Stimulated activated CD4-positive, alpha-beta T cell treated with anti-CD3 and anti-CD28 coated beads, Interleukin-4, amount 100 ng/mL, for 24 hours (primary cell): ENCODE measurements around the gene RELN.
A peak's percentile ranks its signal among the peaks of the same experiment; 100 is the strongest.
"Not testable (repeated sequence)": the region's sequence is repeated elsewhere in the genome, so short reads cannot be mapped to it uniquely, and the experiment has no call there.

Experiments used
- DNase-seq: peaks from one replicate; pipeline ENCODE4 v3.0.0-alpha.2; 2020

Gene RELN

GRCh38 chr7:103541947-103542346 lies 447.5 kb downstream of the RELN start:
- no peak for DNase-seq

GRCh38 chr7:103541026-103541425 lies 448.4 kb downstream of the RELN start:
- no peak for DNase-seq

- no peak for DNase-seq
Measured at GRCh38 chr7:103540338-103540737, 449.1 kb downstream of the RELN start.

GRCh38 chr7:103539875-103540274 lies 449.6 kb downstream of the RELN start:
- DNase-seq: no peak

- DNase-seq: no peak
Measured at GRCh38 chr7:103538964-103539709, 450.3 kb downstream of the RELN start.

- no peak for DNase-seq
Measured at GRCh38 chr7:103533761-103534160, 455.7 kb downstream of the RELN start.

- DNase-seq: no peak
Measured at GRCh38 chr7:103532955-103533354, 456.5 kb downstream of the RELN start.

- DNase-seq: no peak
Measured at GRCh38 chr7:103528152-103528551, 461.3 kb downstream of the RELN start.

- no peak for DNase-seq
Measured at GRCh38 chr7:103525937-103526336, 463.5 kb downstream of the RELN start.

GRCh38 chr7:103524042-103524907 lies 465.2 kb downstream of the RELN start:
- DNase-seq: no peak

- DNase-seq: no peak
Measured at GRCh38 chr7:103521937-103522336, 467.5 kb downstream of the RELN start.

- no peak for DNase-seq
Measured at GRCh38 chr7:103504505-103505135, 484.8 kb downstream of the RELN start.

GRCh38 chr7:103501206-103501605 lies 488.3 kb downstream of the RELN start:
- DNase-seq: no peak

- DNase-seq: no peak
Measured at GRCh38 chr7:103499976-103500375, 489.5 kb downstream of the RELN start.

- no peak for DNase-seq
Measured at GRCh38 chr7:103487419-103487818, 502.0 kb downstream of the RELN start.

- not testable (repeated sequence) for DNase-seq
Measured at GRCh38 chr7:103486873-103487272, 502.6 kb downstream of the RELN start.

- DNase-seq: no peak
Measured at GRCh38 chr7:103480771-103481170, 508.7 kb downstream of the RELN start.

GRCh38 chr7:103474956-103475355 lies 514.5 kb downstream of the RELN start:
- DNase-seq: no peak

GRCh38 chr7:103469095-103469948 lies 520.1 kb downstream of the RELN start:
- DNase-seq: no peak

- no peak for DNase-seq
Measured at GRCh38 chr7:103466814-103467213, 522.6 kb downstream of the RELN start.

- DNase-seq: no peak
Measured at GRCh38 chr7:103462358-103462757, 527.1 kb downstream of the RELN start.

- DNase-seq: peak; percentile 29
Measured at GRCh38 chr7:103447073-103447960, 542.1 kb downstream of the RELN start.
